Measurements from ENCODE around the gene SH3D19.
"Not testable (repeated sequence)": the region's sequence is repeated elsewhere in the genome, so short reads cannot be mapped to it uniquely, and the experiment has no call there.

SH3D19 gene

DNA sequence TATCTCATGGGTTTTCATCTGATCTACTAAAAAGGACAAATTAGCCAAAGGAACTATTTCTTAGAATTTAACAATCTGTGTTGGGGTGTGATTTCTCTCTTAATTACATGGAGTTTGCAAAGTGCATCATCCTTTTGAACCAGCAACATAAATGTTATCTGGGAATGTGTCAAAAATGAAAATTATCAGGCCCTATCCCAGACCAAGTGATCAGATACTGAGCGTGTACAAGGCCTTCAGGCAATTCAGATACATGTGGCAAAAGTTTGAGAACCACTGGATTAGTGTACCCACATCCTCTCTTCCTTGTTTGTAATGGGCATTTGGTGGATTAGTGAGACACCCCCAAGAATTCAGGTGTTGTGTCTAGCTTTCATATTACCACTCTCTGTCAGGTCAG lies 3.8 kb downstream of the SH3D19 start:
- DNase-seq (ENCODE audit: low read depth), result no peak

DNA sequence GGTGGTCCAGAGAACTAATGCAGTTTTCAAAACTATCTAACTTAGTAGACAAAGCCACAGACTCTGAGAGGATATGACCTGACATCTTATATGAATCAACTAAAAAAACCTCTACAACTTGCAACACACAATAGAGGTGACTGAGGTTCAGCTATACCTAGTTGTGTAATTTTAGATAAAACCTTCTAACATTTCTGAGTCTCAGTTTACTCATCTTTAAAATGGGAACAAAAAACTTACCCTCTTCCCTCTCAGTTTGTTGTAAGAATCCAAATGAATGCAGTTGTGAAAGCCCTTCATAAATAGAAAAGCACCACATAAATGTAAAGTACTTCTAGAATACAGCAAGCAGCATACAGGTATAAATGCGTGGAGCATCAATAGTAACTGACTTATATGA lies 5.9 kb downstream of the SH3D19 start:
- DNase-seq (ENCODE audit: low read depth), result no peak

DNA sequence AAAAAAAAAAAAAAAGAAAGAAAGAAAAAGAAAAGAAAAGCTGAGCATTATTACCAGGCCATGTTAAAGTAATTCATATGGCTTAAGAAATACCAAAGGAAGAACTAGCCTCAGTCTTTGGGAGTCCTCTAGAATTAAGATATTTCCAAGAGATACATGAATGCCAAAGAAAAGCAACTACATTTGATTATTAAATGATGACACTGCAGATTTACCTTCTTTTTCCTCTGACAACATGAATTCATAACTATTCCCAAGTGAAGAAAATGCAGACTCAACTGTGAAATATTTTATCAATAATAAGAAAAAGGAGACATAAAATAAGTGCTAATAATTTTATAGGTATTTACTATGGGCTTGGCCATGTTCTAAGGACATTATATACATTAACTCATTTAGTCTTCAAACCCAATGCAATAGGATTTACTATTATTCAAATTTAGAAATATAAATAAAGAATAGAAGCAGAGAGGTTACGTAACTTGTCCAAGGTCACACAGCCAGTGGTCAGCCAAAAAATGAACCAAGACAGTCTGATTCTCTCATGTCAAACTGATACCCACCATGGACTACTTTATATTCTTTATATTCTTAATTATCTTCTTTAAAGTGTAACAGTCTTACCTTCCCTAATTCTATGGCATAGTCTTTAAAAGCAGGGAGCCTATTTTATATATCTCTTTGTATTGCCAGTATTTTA lies 6.9 kb downstream of the SH3D19 start:
- no peak for DNase-seq (ENCODE audit: low read depth)

DNA sequence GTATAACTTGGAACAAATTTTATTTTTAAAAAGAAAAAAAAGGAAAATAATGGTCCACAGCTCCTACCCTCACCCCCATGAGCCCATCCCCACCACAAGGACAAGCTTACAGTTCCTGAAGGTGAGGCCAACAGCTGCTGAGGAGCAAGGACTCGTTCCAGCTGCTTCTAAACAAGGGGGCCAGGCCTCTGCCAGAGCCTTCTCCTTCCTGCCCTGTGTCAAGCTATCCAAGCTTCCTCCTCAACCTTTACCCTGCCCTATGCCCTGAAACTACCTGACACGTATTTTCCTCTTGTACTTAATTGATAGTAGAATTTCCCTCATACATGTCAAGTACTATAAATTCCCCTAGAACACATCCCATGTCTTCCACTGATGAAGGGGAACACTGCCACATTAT lies 8.8 kb downstream of the SH3D19 start:
- DNase-seq (ENCODE audit: low read depth), result no peak

DNA sequence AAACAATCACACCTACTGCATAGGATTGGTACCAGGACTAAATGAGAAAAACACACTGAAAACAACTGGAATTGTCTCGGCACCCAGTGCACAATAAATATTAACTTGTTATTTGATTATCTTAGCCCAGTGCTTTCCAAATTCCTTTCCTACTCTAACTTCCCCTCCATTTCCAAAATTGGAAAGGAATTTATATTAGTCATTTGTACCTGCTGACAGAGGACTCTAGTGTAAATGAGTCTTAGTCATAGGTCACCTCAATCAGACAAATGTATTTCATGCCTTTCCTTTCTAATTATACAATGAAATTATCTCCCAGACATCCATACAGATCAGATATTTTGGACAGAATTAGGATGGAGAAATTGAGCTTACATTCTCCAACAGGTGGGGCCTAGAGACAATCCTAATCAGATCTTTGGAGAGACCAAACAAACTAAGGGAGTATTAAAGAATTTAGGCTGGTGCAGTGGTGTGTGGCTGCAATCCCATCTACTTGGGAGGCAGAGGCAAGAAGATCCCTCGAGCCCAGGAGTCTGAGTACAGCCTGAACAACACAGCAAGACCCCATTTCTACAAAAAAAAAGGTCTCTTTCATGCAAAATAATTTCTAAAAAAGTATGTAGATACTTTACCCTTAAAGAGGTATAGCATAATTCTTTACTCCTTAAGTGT lies 10.1 kb downstream of the SH3D19 start:
- DNase-seq (ENCODE audit: low read depth), result no peak

DNA sequence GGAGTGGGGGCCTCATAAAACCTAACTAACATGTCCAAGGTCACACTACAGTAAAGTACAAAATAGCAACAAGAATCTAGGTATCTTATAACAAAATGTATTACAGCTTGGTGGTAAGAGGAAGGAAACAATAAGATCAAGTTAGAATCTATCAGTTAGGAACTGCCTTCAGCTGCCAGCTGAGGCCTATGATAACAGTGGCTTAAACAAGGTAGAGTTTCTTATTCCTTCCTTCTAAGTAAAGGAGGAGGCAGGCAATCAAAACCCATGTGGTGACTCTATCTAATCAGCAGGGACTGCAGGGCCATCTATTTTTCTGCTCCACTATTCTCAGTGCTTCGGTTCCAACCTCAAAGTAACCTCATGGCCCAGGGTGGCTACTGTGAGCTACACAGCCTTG lies 10.9 kb downstream of the SH3D19 start:
- DNase-seq (ENCODE audit: low read depth), result no peak

DNA sequence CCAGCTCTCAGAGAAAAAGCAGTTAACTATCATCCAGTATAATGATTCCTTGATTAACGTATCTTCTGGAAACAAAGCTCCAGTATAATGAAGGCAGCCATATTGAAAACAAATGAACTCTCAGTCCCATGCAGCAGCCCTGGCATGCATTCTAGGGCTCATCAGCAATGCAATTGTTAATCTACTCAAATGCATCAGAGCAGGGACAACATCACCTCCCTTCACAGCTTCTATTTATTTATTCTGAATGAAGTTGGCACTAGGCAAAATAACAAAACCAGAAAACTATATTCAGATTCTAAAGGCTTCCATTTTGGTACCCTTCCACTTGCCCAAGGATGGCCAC lies 11.4 kb downstream of the SH3D19 start:
- no peak for DNase-seq (ENCODE audit: low read depth)

DNA sequence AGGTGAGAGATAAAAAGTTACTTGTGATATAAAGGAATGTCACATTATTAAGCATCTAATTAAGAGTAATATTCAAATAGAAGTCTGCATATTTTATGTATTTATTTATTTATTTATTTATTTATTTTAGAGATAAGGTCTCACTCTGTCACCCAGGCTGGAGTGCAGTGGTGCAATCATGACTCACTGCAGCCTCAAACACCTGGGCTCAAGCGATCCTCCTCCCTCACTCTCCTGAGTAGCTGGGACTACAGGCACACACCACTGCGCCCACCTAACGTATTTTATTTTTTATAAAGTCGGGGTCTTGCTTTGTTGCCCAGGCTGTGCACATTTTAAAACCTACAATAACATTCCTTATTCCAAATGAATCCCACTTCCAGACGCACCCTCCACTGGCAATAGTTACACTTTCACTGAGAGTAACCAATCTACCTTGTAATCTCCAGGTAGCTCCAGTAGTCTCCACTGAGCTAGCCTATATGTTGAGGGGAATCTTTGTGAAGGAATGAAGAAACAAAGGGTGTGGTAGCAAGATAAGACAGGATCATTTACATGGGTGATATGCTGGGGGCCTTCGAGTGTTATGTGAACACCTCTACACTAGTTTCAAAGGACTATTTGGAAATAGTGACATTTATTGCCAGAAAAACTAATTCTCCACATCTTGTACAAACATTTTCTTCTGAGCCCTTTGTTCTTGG lies 11.9 kb downstream of the SH3D19 start:
- no peak for DNase-seq (ENCODE audit: low read depth)

DNA sequence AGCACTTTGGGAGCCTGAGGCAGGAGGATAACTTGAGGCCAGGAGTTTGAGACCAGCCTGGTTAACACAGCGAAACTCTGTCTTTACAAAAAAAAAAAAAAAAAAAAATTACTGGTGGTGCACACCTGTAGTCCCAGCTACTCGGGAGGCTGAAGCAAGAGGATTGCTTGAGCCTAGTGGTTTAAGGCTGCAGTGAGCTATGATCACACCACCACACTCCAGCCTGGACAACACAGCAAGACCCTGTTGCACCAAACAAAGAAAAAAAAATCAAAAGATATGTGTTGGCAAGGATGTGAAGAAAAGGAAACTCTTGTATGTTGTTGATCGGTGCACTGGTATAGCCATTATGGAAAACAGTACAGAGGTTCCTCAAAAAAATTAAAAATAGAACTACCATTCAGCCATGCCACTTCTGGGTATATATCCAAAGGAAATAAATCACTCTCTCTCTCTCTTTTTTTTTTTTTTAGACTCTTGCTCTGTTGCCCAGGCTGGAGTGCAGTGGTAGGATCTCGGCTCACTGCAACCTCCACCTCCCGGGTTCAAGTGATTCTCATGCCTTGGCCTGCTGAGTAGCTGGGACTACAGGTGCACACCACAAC lies 15.2 kb downstream of the SH3D19 start:
- no peak for DNase-seq (ENCODE audit: low read depth)

DNA sequence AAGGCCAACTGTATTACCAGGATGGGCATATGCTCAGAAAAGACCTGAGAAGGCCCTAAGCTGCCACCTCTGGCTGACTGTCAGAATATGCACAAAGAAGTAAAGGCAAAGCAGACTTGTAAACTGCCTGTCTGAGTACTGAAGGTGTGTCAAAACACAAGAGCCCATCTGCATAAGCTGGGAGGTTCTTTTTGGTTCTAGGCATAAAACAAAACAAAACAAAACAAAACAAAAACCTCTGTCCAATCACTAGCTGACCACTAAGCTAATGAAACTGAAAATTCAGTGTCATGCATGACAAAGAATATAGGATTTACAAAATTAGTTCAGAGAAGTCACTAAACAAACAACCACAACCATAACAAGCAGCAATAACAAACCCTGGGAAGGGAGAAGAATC lies 20.6 kb downstream of the SH3D19 start:
- DNase-seq (ENCODE audit: low read depth), result no peak

DNA sequence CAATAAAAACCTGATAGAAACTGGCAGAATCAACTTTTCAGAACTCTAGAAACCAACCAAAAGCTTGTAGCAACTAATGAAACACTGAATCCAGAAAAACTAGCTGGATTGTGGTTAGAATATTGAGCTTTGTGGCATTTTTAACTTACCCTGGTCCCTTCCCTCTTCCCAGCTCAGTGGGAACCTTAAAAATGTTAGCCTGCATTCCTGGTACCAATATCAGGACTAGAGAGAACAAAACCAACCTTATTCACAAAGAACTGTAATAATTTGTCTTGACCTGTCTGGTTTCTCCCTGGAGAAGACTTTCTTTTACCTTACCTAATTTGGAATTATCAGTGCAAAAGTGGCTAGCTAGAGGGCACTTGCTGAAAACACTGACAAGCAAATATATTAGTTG lies 21.2 kb downstream of the SH3D19 start:
- no peak for DNase-seq (ENCODE audit: low read depth)

DNA sequence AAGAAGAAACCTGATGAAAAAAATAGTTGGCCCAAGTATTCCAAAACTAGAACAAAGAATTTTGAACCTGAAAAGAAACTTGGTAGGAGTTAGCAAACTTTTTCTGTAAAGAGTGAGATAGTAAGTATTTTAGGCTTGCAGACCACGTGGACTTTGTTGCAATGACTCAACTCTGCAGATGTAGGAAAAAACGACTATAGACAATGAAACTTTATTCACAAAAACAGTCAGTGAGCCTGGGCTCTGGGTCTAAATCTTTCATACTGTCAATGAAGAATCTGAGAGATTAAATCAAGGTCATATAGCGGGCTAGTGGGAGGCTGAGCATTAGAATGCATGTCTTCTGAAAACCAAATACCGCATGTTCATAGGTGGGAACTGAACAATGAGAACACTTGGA lies 23.0 kb downstream of the SH3D19 start:
- peak; percentile 67 for DNase-seq (ENCODE audit: low read depth)

DNA sequence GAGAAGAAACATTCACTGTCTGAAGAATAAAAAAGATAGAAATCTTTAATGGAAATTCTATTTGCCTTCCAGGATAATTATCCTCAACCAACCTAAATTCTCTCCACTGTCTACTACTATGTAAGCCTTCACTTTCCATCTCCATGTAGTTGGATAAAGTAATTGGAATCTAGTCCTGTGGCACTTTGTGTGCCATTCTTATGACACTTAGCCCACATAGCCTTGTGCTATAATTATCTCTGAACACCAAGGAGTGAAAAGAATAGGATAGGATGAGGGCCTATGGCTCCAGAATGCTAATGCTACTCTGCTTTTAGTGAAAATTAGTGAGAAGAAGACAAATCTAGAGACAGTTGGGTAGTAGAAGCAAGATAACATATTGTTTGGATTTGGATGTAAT lies 28.2 kb downstream of the SH3D19 start:
- no peak for DNase-seq (ENCODE audit: low read depth)

DNA sequence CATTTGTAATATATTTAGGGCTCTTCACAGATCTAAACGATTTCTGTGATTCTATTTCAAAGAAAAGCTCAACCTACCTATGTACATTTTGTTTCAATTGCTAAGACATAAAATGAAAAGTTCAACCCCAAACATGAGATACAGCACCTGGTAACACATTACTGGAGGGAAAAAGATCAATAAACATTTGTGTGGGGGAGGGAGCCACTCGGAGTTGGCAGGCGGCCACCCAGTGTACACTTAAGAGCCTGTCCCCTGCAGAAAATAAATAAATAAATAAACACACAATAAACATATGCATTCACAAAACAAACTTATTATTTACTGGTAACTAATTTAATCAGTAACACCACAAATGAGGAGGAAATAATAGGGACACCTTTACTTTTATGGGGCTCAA lies 29.2 kb downstream of the SH3D19 start:
- no peak for DNase-seq (ENCODE audit: low read depth)

DNA sequence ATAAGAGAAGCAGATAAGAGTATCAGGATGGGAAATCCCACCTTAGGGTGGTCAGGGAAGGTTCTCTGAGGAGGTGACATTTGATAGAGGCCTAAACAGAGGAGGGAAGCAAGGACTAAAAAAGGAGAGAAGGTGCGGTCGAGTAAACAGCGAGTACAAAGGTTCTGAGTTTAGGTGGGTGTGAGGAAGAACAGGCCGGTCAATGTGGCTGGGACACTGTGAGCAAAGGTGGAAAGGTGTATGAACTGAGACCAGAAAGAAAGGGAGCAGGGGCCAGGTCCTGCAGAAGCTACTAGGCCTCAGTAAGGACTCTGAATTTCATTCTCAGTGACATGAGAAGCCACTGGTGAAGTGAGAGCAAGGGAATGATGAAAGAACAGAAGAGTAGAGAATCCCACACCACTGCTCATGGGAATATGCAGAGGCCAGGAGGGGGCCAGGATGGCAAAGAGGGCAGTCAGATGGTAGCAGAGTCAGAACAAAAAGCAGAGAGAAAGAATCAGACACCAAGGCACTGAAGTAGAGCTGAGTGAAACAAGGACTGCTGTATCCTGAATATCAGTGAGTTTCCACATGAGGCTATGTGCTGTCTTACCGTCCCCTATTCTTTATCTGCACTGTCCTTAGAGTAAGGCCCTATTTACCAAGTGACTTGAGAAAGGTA lies 30.4 kb downstream of the SH3D19 start:
- DNase-seq (ENCODE audit: low read depth), result no peak

DNA sequence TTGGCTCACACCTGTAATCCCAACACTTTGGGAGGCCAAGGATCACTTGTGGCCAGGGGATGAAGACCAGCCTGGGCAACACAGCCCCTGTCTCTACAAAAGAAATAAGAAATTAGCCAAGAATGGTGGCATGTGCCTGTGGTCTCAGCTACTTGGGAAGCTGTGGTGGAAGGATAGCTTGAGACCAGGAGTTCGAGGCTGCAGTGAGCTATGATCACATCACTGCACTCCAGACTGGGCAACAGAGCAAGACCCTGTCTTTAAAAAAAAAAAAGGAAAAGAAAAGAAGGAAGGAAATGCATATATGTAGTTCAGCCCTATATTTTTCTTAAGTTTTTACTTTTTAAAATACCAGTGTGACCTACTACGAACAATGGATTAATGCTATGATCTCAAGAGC lies 33.4 kb downstream of the SH3D19 start:
- DNase-seq (ENCODE audit: low read depth), result no peak

DNA sequence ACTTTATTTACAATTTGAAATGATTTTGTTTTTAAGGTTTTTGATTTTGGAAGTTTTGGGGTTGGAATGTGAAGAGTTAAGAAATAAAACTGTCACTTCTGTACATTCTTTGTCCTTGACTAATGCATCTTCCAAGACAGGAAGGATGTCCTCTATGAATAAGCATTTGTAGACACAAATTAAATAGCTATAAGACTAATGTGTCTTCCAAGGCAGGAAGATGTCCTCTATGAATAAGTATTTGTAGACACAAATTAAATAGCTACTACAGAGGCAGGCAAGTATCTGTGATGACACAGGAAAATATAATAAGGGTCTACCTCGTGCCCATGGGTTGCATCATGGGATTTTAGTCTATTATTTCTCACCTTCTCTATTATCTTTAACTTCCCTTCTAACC lies 33.9 kb downstream of the SH3D19 start:
- peak; percentile 12 for DNase-seq (ENCODE audit: low read depth)

DNA sequence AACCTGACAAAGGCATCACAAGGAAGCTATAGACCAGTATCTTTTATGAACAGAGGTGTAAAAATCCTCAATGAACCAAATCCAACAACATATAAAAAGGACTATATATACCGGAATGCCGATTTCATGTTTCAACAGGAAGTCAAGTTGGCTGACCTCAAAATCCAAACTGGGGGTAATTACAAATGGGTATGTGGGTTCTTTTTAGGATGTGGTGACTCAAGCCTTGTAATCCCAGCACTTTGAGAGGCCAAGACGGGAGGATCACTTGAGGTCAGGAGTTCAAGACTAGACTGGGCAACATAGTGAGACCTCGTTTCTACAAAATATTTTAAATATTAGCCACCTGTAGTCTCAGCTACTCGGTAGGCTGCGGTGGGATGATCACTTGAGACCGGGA lies 38.0 kb downstream of the SH3D19 start:
- DNase-seq (ENCODE audit: low read depth), result peak; percentile 27

DNA sequence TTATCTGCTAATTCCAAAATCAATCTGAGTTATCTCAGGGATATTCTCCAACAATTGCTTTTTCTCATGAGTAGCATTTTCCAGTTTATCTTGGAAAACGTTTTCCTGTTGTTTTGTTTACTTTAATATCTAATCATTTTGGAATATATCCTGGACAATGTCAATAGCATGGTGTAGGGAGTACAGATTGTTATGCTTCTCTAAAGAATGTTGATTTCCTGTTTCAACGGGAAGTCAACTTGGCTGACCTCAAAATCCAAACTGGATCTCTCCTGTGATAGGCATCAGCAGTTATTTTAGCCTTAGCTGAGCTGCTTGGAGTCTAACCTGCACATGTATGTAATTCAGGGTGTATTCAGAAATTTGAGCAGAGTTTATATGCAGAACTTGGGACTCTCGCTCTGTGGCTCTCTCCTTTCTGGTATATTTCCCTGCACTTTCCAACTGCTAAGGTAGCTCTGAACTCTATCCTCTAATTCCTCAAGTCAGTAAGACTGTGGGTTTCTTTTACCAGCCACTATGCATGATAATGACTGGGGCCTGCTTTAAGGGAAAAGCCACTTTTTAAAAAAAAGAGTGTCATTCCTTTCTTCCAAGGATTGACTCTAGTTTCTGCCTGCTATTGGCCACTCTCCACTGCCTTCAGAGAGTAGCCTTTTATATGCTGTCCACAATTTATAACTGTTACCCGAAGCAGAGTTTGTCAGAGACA lies 40.7 kb downstream of the SH3D19 start:
- no peak for DNase-seq (ENCODE audit: low read depth)

DNA sequence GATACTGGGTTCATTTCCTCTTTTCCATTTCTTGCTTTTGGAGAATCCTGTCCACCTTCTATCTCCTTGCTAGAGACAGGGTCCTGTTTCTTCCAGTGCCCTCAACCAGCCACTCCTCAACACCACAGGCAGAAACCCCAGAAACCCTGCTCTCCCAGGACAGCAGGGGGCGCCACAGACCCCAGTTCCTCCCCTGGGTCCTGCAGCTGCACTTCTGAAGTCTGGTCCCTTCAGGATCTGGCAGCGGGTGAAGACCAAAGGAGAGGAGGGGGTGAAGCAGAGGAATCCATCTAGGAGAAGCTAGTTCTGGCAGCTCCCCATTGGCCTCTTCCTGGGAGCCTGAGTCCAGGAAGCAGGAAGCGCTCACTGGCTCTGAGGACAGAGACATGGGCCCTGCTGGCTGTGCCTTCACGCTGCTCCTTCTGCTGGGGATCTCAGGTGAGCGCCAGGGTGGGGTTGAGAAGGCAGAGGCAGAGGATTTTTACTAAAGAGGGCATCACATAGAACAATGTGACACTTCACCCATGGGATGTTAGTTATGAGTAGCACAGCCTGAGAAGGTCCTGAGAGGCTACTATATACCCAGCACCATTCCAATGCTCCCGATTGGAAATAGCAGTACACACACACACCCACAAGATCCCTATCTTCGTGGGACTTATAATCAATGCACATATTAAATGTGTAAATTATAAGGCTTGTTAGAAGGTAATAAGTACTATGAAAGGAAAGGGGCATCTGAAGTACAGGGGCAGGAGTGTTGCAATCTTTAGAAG lies 48.4 kb downstream of the SH3D19 start, which contains the start of gene PRSS48:
PRSS48 (plus strand) TSS at position 375 of the 776 bp plus-strand sequence; CDS start at position 387, 12 bp downstream.
- peak; percentile 51 for DNase-seq (ENCODE audit: low read depth)

DNA sequence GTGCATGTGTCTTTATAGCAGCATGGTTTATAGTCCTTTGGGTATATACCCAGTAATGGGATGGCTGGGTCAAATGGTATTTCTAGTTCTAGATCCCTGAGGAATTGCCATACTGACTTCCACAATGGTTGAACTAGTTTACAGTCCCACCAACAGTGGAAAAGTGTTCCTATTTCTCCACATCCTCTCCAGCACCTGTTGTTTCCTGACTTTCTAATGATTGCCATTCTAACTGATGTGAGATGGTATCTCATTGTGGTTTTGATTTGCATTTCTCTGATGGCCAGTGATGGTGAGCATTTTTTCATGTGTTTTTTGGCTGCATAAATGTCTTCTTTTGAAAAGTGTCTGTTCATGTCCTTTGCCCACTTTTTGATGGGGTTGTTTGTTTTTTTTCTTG lies 56.5 kb downstream of the SH3D19 start:
- DNase-seq (ENCODE audit: low read depth), result not testable (repeated sequence)

Measured in iris pigment epithelial cell (primary cell).